Measurements from ENCODE around the gene EYA4.

EYA4 gene

DNA sequence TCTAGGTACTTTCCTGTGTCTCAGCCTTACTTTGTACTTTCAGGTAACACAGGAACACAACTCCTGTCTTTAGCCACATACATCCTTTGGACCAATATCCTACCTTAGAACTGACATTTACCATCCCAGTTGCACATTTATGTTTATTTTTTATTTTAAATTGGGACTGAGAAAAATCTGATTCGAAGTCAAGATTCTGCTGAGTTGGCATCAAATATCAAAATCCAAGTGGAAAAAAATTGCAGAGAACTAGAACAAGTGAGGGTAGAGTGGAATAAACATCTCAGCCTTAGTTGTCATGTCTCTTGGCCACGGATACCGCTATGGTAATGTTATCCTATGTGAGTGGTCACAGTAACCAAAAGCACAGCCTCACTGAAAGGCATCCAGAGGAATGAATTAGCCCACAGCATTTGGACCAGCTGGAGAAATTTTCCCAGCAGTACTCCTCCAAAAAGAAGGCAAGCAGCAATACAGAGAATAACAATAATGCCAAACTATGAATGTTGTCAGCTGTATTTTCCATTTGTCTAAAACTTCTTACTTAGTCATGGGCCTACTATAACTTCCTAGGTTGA is 17.6 kb upstream of the EYA4 start:
- H3K4me2 ChIP-seq (ENCODE audit: low read depth, low read length, poor library complexity, severe bottlenecking), result no peak overlapping the region
- no peak overlapping the region for H3K4me3 ChIP-seq (ENCODE audit: low read length, poor library complexity, severe bottlenecking)
- H4K20me1 ChIP-seq (ENCODE audit: insufficient read depth, low read length, poor library complexity, severe bottlenecking), result no peaks in the 10 kb centered on the region
- no peak for TF ChIP-seq EZH2phosphoT487 (IDR thresholded peaks at IDR 0.05; ENCODE audit: borderline replicate concordance)
- TF ChIP-seq, protein P1, sequence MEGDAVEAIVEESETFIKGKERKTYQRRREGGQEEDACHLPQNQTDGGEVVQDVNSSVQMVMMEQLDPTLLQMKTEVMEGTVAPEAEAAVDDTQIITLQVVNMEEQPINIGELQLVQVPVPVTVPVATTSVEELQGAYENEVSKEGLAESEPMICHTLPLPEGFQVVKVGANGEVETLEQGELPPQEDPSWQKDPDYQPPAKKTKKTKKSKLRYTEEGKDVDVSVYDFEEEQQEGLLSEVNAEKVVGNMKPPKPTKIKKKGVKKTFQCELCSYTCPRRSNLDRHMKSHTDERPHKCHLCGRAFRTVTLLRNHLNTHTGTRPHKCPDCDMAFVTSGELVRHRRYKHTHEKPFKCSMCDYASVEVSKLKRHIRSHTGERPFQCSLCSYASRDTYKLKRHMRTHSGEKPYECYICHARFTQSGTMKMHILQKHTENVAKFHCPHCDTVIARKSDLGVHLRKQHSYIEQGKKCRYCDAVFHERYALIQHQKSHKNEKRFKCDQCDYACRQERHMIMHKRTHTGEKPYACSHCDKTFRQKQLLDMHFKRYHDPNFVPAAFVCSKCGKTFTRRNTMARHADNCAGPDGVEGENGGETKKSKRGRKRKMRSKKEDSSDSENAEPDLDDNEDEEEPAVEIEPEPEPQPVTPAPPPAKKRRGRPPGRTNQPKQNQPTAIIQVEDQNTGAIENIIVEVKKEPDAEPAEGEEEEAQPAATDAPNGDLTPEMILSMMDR (conservative IDR thresholded peaks at IDR 0.05; ENCODE audit: low read length), result no peak
- H3K79me2 ChIP-seq (ENCODE audit: insufficient read depth, low read length), result no peaks in the 10 kb centered on the region
- H3K4me1 ChIP-seq (ENCODE audit: insufficient read depth, low read length, poor library complexity, severe bottlenecking), result no peaks in the 10 kb centered on the region
- no peaks in the 10 kb centered on the region for H3K36me3 ChIP-seq (ENCODE audit: insufficient read depth, low read length)
- no peaks in the 10 kb centered on the region for H3F3A ChIP-seq (ENCODE audit: low read depth)
- no peaks in the 10 kb centered on the region for H3K9me3 ChIP-seq (ENCODE audit: insufficient read depth, low read depth, low read length)
- no peak overlapping the region for H3K9ac ChIP-seq (ENCODE audit: low read depth, low read length, poor library complexity, severe bottlenecking)
- no peaks in the 10 kb centered on the region for H3K9me2 ChIP-seq (replicated peaks; ENCODE audit: low read depth, low read length)
- no peak overlapping the region for H2AFZ ChIP-seq (ENCODE audit: low read length)
- H3K27me3 ChIP-seq (ENCODE audit: insufficient read depth, low read length, poor library complexity, severe bottlenecking), result no peaks in the 10 kb centered on the region

DNA sequence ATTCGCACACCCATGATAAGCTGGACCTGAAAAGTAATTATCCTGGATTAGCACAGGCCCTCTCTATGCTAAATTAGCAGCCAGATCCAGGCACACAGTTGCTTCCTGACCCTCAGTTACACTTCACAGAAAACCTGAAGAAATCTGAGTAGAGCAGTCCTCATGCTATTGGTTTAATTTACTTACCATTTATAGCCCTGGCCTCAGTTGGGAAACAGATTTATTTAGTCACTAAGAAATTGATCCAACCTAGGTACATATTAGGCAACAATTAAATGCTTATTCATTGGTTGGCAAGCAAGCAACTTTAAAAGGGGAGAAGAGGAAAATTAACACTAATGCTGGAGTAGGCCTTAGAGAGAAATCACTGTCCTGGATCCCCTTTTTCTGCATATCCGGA is 15.6 kb upstream of the EYA4 start:
- no peaks in the 10 kb centered on the region for H3K36me3 ChIP-seq (ENCODE audit: insufficient read depth, low read length)

DNA sequence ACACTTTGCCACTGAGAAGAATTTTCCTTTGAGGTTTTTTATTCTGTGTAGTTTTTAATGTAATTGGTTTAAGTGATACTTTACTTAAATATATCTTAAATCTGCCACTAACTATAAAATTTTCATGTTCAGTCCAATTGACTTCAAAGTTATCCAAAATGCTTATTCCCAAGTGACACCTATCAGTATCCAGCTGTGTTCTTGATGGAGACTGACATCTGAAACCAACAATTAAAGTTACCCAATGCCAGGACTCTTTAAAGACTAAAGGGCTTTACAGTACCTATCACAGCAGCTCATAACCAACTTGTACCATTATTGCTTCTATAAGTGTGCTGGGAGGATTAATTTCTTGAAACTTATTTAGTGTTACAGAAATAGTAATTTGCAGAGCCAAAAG is 13.8 kb upstream of the EYA4 start:
- no peaks in the 10 kb centered on the region; the same call in 1 of the 2 replicates for H3K9me2 ChIP-seq (replicated peaks; ENCODE audit: low read depth, low read length)
- no peaks in the 10 kb centered on the region for H3K79me2 ChIP-seq (ENCODE audit: insufficient read depth, low read length)
- no peaks in the 10 kb centered on the region for H3K27me3 ChIP-seq (ENCODE audit: insufficient read depth, low read length, poor library complexity, severe bottlenecking)
- H4K20me1 ChIP-seq (ENCODE audit: insufficient read depth, low read length, poor library complexity, severe bottlenecking), result no peaks in the 10 kb centered on the region
- H2AFZ ChIP-seq (ENCODE audit: low read length), result no peak overlapping the region
- no peak overlapping the region for H3K4me2 ChIP-seq (ENCODE audit: low read depth, low read length, poor library complexity, severe bottlenecking)
- TF ChIP-seq EZH2phosphoT487 (IDR thresholded peaks at IDR 0.05; ENCODE audit: borderline replicate concordance), result no peak
- TF ChIP-seq, protein P1 (conservative IDR thresholded peaks at IDR 0.05; ENCODE audit: low read length), result no peak
- H3K9ac ChIP-seq (ENCODE audit: low read depth, low read length, poor library complexity, severe bottlenecking), result no peak overlapping the region
- no peaks in the 10 kb centered on the region for H3K4me1 ChIP-seq (ENCODE audit: insufficient read depth, low read length, poor library complexity, severe bottlenecking)
- H3F3A ChIP-seq (ENCODE audit: low read depth), result no peaks in the 10 kb centered on the region
- no peaks in the 10 kb centered on the region for H3K9me3 ChIP-seq (ENCODE audit: insufficient read depth, low read depth, low read length)
- no peak overlapping the region for H3K4me3 ChIP-seq (ENCODE audit: low read length, poor library complexity, severe bottlenecking)
- no peaks in the 10 kb centered on the region for H3K36me3 ChIP-seq (ENCODE audit: insufficient read depth, low read length)

More for the DNA sequence above, 15.6 kb upstream of the EYA4 start:
- Histone ChIP-seq H4K20me1 (ENCODE audit: insufficient read depth, low read length, poor library complexity, severe bottlenecking) (no peaks in the 10 kb centered on the region), H3K27me3 (ENCODE audit: insufficient read depth, low read length, poor library complexity, severe bottlenecking) (no peaks in the 10 kb centered on the region), H3K4me1 (ENCODE audit: insufficient read depth, low read length, poor library complexity, severe bottlenecking) (no peaks in the 10 kb centered on the region), H3K4me2 (ENCODE audit: low read depth, low read length, poor library complexity, severe bottlenecking) (no peak overlapping the region), H3K9me3 (ENCODE audit: insufficient read depth, low read depth, low read length) (no peaks in the 10 kb centered on the region), H3F3A (ENCODE audit: low read depth) (no peaks in the 10 kb centered on the region), H3K79me2 (ENCODE audit: insufficient read depth, low read length) (no peaks in the 10 kb centered on the region), H2AFZ (ENCODE audit: low read length) (no peak overlapping the region), H3K9me2 (replicated peaks; ENCODE audit: low read depth, low read length) (no peaks in the 10 kb centered on the region; the same call in 1 of the 2 replicates), H3K4me3 (ENCODE audit: low read length, poor library complexity, severe bottlenecking) (no peak overlapping the region), H3K9ac (ENCODE audit: low read depth, low read length, poor library complexity, severe bottlenecking) (no peak overlapping the region)
- TF ChIP-seq, protein P1 (conservative IDR thresholded peaks at IDR 0.05; ENCODE audit: low read length), result no peak
- TF ChIP-seq EZH2phosphoT487 (IDR thresholded peaks at IDR 0.05; ENCODE audit: borderline replicate concordance), result no peak
